Activated CD4-positive, alpha-beta T cell treated with anti-CD3 and anti-CD28 coated beads, Interleukin-2, amount 50 U/mL, for 24 hours (primary cell): ENCODE results near the gene JPH2.

Experiments
- DNase-seq, 2 donors: peaks; one replicate each; pipeline ENCODE4 v3.0.0-alpha.2; 2020; ENCODE audit warnings: low read depth in 1 of 2, low spot score in 1 of 2

The JPH2 gene

DNA sequence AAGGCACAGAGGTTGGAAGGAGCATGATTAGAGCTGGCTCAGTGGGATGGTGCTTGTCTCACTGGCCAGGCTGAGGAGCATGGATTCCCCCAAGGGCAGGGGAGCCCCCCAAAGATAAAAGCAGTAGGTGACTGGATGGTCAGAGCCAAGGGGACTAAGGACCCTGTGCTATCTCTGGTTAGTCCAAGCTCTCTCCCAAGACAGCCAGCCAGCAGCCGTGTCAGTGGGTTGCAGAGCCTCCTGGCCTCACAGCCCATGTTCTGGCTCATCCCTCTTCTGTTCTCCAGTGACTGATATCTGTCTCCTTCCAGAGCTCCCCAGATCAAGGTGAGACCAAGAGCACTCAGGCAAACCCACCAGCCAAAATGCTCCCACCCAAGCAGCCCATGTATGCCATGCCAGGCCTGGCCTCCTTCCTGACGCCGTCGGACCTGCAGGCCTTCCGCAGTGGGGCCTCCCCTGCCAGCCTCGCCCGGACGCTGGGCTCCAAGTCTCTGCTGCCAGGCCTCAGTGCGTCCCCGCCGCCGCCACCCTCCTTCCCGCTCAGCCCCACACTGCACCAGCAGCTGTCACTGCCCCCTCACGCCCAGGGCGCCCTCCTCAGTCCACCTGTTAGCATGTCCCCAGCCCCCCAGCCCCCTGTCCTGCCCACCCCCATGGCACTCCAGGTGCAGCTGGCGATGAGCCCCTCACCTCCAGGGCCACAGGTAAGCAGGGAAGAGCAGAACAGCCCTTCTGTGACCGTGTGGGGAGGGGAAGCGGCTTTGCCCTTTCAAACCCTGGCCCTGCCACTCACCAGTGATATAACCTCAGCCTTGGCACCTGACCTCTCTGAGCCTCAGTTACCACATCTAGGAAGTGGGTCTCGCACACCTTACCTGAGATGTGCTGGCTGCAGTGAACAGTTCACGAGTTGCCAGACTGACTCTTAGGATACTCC, 121.3 kb downstream of the JPH2 start:
- no peak for DNase-seq

DNA sequence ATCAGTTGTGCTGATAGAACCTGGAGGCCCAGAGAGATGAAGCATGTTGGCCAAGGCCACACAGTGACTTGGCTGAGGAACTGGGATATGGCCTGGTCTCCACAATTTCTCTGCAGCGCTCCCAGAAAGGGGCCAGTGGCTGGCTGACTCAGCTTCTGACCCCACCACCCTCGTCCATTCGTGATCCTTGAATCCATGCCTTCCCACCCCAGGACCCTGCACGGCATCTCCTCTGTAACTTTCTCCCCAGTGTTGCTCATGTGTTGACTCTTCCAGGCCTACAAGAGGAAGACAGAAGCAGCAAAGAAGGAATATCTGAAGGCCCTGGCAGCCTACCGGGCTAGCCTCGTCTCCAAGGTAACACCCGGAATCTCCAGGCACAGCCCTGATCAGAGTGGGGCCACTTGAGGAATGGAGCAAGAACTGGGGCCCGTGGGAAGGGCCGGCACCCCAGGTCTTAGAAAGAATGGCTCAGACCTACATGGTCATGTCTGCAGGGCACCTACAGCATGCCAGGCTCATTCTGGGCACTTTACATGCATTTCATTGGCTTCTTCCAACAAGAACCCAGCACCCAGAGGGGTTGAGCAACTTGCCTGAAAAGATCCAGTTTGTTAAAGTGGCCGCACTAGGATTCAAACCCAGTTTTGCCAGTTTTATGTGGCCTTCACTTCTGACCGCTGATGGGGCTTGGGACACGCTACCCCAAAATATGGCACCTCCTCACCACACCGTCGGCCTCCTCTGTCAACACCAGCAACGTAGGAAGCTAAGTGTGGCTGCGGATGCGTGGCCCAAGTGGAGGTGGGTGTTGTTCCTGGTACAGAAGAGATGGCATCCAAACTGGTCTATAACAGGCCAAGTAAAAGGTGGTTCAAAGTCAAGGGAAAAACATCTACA, 122.2 kb downstream of the JPH2 start:
- DNase-seq, result no peak
